Mucosa of stomach (tissue), 1 donor: ENCODE data around the gene FGFBP1.

Experiments used
- H3K27me3 ChIP-seq: one replicate; pipeline ENCODE4 v1.7.0; 2013; ENCODE audit warnings: mild to moderate bottlenecking, low read length; ENCODE audit not compliant: control insufficient read depth, insufficient read depth
- H3K36me3 ChIP-seq: one replicate; pipeline ENCODE4 v1.7.0; 2013; ENCODE audit warnings: low read length; ENCODE audit not compliant: control insufficient read depth, insufficient read depth
- H3K4me1 ChIP-seq: one replicate; pipeline ENCODE4 v1.7.0; 2013; ENCODE audit warnings: mild to moderate bottlenecking, low read length; ENCODE audit not compliant: control insufficient read depth, insufficient read depth
- H3K4me3 ChIP-seq: one replicate; pipeline ENCODE4 v1.7.0; 2013; ENCODE audit warnings: low read length
- H3K9ac ChIP-seq: one replicate; pipeline ENCODE4 v1.7.0; 2013; ENCODE audit warnings: mild to moderate bottlenecking, low read length, moderate library complexity
- H3K9me3 ChIP-seq: one replicate; pipeline ENCODE4 v1.7.0; 2013; ENCODE audit warnings: mild to moderate bottlenecking, low read length, moderate library complexity; ENCODE audit not compliant: control insufficient read depth
- donor health status: Pancreatic carcinoma.

Gene FGFBP1

DNA sequence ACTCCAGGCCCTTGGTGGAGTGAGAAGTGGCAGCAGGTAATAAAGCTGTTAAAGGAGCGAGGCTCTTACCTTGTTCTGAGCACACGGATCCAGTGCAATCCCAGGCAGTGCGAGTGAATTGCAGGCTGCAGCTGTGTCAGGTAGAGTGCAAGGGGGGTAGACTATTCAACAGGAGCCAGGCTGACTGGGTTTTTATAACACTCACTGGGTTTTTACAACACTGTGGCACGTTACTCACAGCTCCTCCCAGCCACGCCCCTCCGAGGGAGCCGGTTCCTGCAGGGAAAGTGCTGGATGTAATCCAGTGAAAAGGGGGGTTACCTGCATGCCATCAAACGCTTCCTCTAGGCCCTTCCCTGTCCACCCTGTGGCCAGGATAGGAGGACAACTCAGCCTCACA lies 358 bp downstream of the FGFBP1 start:
- H3K27me3 ChIP-seq, result no peaks in the 10 kb centered on the region
- no peak overlapping the region for H3K9ac ChIP-seq
- no peak overlapping the region for H3K4me3 ChIP-seq
- H3K36me3 ChIP-seq, result no peaks in the 10 kb centered on the region
- H3K9me3 ChIP-seq, result no peaks in the 10 kb centered on the region
- H3K4me1 ChIP-seq, result peaks cover 19% of the 10 kb centered on the region

DNA sequence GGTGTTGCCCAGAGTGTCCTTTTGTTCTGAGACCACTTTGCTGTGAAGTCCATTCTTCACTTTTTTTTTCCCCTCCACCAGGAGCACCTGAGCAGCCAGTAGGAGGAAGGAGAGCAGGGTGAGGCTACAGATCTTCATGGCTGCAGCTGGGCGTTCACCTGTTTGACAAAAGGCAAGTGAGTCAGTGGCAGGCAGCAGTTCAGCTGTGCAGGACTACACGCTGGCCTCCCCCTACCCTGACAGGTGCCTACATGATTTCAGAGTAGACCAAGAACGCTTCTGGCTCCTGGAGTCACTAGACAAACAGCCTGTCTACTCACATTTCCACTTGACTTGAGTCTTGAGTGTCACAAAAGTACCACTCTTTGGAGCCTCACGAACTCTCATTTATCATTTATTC lies 2.0 kb downstream of the FGFBP1 start:
- Histone ChIP-seq H3K9me3 (no peaks in the 10 kb centered on the region), H3K4me3 (no peak overlapping the region), H3K36me3 (no peaks in the 10 kb centered on the region), H3K4me1 (peaks cover 19% of the 10 kb centered on the region), H3K9ac (no peak overlapping the region), H3K27me3 (no peaks in the 10 kb centered on the region)

GRCh38 chr4:15935504-15936402 lies 2.8 kb downstream of the FGFBP1 start:
- no peaks in the 10 kb centered on the region for H3K36me3 ChIP-seq
- no peaks in the 10 kb centered on the region for H3K27me3 ChIP-seq
- H3K9ac ChIP-seq, result no peak overlapping the region
- H3K4me3 ChIP-seq, result no peak overlapping the region
- H3K9me3 ChIP-seq, result no peaks in the 10 kb centered on the region
- peaks cover 19% of the 10 kb centered on the region for H3K4me1 ChIP-seq

DNA sequence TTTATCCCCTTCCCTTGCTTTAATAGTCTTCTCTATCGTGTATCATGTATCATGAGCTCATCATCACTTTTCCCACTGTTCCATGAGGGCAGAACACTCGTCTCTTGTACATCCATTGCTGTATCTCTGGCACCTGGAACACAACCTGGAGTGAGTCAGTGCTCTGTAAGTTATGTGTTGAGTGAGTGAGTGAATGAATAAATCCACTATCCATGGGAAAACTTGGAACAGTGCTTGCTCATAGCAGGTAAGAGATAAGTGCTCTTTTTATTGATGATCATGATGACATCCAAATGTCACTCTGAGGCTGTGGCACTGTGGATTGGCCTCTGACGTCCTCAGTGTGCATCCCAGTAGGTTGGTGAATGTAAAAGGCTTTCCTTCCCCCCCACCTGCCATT lies 4.3 kb downstream of the FGFBP1 start:
- no peaks in the 10 kb centered on the region for H3K36me3 ChIP-seq
- no peaks in the 10 kb centered on the region for H3K9me3 ChIP-seq
- no peak overlapping the region for H3K9ac ChIP-seq
- no peak overlapping the region for H3K4me3 ChIP-seq
- no peaks in the 10 kb centered on the region for H3K27me3 ChIP-seq
- H3K4me1 ChIP-seq, result peaks cover 19% of the 10 kb centered on the region

DNA sequence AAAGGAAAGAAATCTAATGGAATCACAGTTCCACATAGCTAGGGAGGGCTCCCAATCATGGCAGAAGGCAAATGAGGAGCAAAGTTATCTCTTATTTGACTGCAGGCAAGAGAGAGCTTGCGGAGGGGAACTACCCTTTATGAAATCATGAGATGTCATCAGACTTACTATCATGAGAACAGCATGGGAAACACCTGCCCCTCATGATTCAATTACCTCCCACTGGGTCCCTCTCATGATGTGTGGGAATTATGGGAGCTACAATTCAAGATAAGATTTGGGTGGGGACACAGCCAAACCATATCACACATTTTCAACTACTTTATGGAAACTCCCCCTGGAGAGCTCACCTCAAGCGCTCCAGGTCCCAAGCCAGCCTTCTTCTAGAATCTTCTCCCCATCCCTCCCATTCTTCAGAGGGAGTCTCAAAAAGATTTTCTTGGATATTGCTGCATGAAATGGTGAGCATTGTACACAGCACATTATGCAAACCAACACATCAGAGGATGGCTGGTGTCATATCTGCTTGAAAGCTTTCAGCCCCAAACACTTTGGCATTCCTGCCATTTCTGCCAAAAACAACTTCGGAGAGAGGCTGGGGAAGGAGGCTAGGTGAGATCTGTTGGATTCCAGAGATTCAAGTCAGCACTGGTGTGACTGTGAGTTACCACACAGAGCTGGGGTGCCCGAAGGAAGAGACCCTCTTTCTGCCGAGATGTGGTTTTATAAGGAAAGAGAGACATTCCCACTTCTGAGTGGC lies 6.9 kb downstream of the FGFBP1 start:
- H3K36me3 ChIP-seq, result no peaks in the 10 kb centered on the region
- H3K4me3 ChIP-seq, result no peak overlapping the region
- H3K4me1 ChIP-seq, result peaks cover 7% of the 10 kb centered on the region
- no peaks in the 10 kb centered on the region for H3K9me3 ChIP-seq
- H3K9ac ChIP-seq, result no peak overlapping the region
- H3K27me3 ChIP-seq, result no peaks in the 10 kb centered on the region

- Histone ChIP-seq H3K36me3 (no peaks in the 10 kb centered on the region), H3K27me3 (no peaks in the 10 kb centered on the region), H3K4me1 (no peaks in the 10 kb centered on the region), H3K9ac (no peak overlapping the region), H3K4me3 (no peak overlapping the region), H3K9me3 (no peaks in the 10 kb centered on the region)
Observed at GRCh38 chr4:15930314-15930713, 8.2 kb downstream of the FGFBP1 start.

GRCh38 chr4:15929540-15929939 lies 9.0 kb downstream of the FGFBP1 start:
- no peaks in the 10 kb centered on the region for H3K27me3 ChIP-seq
- H3K4me3 ChIP-seq, result no peak overlapping the region
- no peaks in the 10 kb centered on the region for H3K9me3 ChIP-seq
- H3K36me3 ChIP-seq, result no peaks in the 10 kb centered on the region
- H3K9ac ChIP-seq, result no peak overlapping the region
- H3K4me1 ChIP-seq, result no peaks in the 10 kb centered on the region

DNA sequence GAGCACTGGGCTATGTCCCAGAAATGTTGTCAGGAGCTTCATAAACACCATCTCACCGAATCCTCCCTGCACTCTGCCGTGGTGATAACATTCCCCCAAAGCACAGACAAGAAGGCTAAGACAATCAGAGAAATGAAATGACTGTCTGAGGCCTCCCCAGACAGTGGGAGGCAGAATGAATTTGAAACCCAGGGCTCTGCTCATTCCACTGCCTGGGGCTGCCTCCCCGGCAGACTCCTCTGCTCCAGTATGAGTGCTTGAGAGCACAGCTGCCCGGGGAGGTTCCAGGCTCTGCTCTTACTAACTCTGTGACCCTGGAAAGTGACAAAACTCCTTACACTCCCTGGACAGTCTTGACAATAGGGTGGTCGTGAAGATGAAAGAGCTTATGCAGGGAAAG lies 9.7 kb downstream of the FGFBP1 start:
- H3K4me1 ChIP-seq, result no peaks in the 10 kb centered on the region
- H3K9me3 ChIP-seq, result no peaks in the 10 kb centered on the region
- no peak overlapping the region for H3K9ac ChIP-seq
- H3K4me3 ChIP-seq, result no peak overlapping the region
- no peaks in the 10 kb centered on the region for H3K27me3 ChIP-seq
- H3K36me3 ChIP-seq, result no peaks in the 10 kb centered on the region

DNA sequence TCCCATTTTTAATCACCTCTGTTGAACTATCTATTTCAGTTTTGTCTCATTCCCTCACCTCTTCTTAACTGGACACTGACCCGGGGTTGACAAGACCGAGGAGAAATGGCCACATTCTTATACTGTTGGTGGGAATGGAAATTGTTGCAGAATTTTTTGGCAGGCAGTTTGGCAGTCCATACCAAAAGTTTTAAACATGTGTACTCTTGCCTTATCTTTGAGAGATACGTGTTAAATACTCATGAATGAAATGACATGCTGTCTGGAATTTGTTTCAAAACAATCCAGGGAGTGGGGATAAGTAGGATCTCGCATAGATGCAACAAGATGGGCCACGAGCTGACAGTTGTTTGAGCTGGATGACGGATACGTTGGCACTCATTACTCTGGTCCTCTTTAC lies 12.1 kb downstream of the FGFBP1 start:
- no peaks in the 10 kb centered on the region for H3K27me3 ChIP-seq
- H3K4me3 ChIP-seq, result no peak overlapping the region
- H3K36me3 ChIP-seq, result no peaks in the 10 kb centered on the region
- no peak overlapping the region for H3K9ac ChIP-seq
- no peaks in the 10 kb centered on the region for H3K4me1 ChIP-seq
- H3K9me3 ChIP-seq, result no peaks in the 10 kb centered on the region

- H3K9me3 ChIP-seq, result no peaks in the 10 kb centered on the region
- H3K4me3 ChIP-seq, result no peak overlapping the region
- H3K27me3 ChIP-seq, result no peaks in the 10 kb centered on the region
- H3K36me3 ChIP-seq, result no peaks in the 10 kb centered on the region
- H3K4me1 ChIP-seq, result no peaks in the 10 kb centered on the region
- no peak overlapping the region for H3K9ac ChIP-seq
Observed at GRCh38 chr4:15925830-15926229, 12.7 kb downstream of the FGFBP1 start.

DNA sequence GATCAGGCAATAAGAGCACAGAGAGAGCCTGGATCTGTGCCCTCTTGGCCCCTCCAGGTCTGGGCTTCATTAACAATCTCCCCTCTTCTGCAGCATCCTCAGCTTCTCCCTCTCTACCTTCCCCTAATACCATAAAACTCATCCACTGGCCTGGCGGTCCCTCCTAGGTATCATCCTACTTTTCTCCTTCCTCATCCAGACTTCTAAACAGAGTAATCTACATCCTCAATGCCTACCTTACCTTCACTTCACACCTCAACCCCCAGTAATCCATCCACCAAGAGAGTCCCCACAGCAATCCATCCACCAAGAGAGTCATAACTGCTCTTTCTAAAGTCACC lies 17.0 kb downstream of the FGFBP1 start:
- Histone ChIP-seq H3K9me3 (no peaks in the 10 kb centered on the region), H3K36me3 (no peaks in the 10 kb centered on the region), H3K9ac (no peak overlapping the region), H3K4me3 (no peak overlapping the region), H3K4me1 (peaks cover 9% of the 10 kb centered on the region), H3K27me3 (no peaks in the 10 kb centered on the region)

DNA sequence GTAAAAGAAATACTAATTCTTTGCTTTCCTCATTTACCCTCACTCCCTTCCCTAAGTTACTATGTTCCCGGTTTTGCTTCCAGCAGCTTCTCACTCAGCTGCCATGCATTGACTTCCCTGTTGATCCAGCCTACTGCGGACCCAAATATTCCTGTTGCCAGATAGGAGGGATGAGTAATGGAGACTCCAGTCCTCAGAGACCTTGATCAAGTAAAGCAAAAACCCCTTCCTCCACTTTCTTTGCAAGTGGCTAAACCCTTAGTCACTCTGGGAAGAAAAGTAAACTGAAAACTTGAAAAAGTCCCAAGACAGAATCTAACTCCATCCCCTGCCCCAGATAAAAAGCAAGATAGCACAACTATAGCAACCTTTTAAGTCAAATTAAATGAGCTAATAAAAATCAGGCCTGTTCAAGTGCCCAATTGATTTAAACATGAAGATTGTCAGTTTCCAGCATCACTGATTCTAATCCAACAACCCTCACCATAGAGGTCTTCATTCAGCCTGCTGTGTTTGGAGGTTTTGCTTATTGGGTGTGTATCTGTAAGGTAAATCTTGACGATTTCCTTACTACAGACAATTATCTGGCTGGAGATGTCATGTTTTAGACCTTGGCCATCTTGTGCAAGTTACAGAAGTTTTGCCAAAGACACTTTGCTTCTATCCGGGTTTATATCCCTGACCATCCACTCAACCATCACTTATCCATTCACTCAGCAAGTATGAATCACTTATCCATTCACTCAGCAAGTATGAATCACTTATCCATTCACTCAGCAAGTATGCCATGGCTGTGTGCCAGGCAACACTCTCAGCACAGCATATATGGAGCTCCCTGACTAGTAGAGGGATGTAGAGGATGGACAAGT lies 17.6 kb downstream of the FGFBP1 start:
- H3K9ac ChIP-seq, result no peak overlapping the region
- no peaks in the 10 kb centered on the region for H3K9me3 ChIP-seq
- no peak overlapping the region for H3K4me3 ChIP-seq
- H3K4me1 ChIP-seq, result peaks cover 9% of the 10 kb centered on the region
- no peaks in the 10 kb centered on the region for H3K27me3 ChIP-seq
- H3K36me3 ChIP-seq, result no peaks in the 10 kb centered on the region
